Brain microvascular endothelial cell (primary cell): Measurements from ENCODE around the gene RHOF.

Experiments
- DNase-seq: peaks from one replicate; pipeline ENCODE4 v3.0.0-alpha.2; 2020
- H3K27ac ChIP-seq: fragments of 250-450 bp; sonication (Bioruptor Pico); 2 replicates; pipeline ENCODE4 v1.5.1; 2020; ENCODE audit warnings: mild to moderate bottlenecking, moderate library complexity
- H3K27me3 ChIP-seq: fragments of 250-450 bp; sonication (Bioruptor Pico); replicated peaks from 2 replicates; pipeline ENCODE4 v1.5.1; 2020; ENCODE audit warnings: mild to moderate bottlenecking
- H3K36me3 ChIP-seq: fragments of 250-450 bp; sonication (Bioruptor Pico); replicated peaks from 2 replicates; pipeline ENCODE4 v1.5.1; 2020; ENCODE audit warnings: mild to moderate bottlenecking
- H3K4me3 ChIP-seq: 2 replicates; pipeline ENCODE4 v1.5.1; 2011; ENCODE audit warnings: low read depth, mild to moderate bottlenecking, control low read depth, low read length, moderate library complexity
- in situ Hi-C: cut with HindIII; loops from 2 replicates; pipeline ENCODE4 v1.10.0; 2017; ENCODE audit warnings: low sequenced_read_pairs, low pct_ligation_motif_present
- TF ChIP-seq, protein P1 (sequence below): IDR thresholded peaks from 2 replicates; pipeline ENCODE4 v1.5.1; 2011; ENCODE audit warnings: low read depth, mild to moderate bottlenecking, moderate library complexity, low read length, control low read depth, inconsistent platforms; ENCODE audit errors: missing control alignments

Gene RHOF

DNA sequence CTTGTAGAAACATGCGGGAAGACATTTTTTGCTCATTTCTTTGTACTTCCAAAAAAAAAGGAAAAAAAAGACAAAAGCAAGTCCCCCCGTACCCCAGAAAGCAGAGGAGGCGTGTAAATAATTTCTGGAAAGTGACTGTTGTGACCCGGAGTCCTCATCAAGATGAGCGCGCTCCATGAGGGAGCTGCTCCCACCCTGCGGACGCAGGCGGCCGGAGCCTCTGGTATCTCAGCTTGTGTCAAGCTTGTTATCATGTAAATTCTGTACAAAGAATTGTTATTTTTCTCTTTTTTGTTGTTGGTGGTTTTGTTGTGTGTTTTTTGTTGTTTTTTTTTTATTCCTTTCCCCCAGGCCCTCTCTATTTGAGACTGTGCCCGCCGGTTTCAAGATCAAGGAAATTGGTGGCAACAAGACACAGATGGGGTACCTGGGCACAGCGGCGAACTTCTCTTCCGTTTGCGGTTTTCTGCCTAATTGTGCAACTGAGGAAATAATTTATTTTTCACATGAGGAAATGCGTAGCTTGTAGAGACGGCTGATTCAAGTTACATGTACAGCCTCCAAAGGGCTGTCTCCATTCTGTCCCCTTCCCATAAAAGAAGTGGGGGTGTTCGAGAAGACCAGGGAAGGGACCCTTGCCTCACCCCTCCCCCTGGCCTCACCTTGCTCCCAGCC, 38.2 kb upstream of the RHOF start:
- TF ChIP-seq, protein P1, sequence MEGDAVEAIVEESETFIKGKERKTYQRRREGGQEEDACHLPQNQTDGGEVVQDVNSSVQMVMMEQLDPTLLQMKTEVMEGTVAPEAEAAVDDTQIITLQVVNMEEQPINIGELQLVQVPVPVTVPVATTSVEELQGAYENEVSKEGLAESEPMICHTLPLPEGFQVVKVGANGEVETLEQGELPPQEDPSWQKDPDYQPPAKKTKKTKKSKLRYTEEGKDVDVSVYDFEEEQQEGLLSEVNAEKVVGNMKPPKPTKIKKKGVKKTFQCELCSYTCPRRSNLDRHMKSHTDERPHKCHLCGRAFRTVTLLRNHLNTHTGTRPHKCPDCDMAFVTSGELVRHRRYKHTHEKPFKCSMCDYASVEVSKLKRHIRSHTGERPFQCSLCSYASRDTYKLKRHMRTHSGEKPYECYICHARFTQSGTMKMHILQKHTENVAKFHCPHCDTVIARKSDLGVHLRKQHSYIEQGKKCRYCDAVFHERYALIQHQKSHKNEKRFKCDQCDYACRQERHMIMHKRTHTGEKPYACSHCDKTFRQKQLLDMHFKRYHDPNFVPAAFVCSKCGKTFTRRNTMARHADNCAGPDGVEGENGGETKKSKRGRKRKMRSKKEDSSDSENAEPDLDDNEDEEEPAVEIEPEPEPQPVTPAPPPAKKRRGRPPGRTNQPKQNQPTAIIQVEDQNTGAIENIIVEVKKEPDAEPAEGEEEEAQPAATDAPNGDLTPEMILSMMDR, result no peak
- H3K4me3 ChIP-seq, result no peak overlapping the region
- in situ Hi-C loops, result no loop called here
- peaks cover 43% of the 10 kb centered on the region for H3K36me3 ChIP-seq
- no peaks in the 10 kb centered on the region for H3K27me3 ChIP-seq
- DNase-seq, result no peak
- no peak overlapping the region for H3K27ac ChIP-seq

DNA sequence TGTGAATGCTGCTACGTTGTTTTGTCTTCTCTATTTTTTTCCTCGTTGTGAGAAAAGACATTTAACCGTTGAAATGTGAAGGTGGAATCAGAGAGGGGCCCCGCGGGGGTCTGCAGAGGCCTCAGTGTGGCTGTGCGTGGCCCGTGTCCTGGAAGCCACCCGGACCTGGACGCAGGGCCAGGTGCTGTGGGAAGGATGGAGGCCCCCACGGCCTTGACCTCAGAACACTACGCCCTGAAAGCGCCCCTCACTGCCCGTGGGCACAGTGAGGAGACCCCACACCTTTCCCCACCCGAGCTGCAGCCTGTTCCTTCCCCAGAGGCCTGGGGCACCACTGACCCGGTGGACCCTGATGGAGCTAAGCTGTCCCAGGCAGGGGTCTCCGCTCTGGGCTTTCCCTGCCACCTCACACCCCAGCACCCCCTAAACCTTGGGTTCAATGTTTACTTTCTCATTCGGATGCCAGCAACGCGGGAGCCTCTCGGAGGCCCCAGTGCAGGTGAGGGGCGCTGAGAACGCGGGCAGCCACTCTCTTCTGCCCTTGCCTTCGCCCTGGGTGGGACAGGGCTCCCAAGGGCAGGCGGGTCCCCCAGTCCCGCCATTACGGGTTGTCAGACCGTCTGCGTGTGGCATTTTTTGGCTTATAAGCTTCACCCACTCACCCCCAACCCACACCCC, 37.2 kb upstream of the RHOF start:
- TF ChIP-seq, protein P1, result no peak
- no peak overlapping the region for H3K4me3 ChIP-seq
- H3K27me3 ChIP-seq, result no peaks in the 10 kb centered on the region
- H3K27ac ChIP-seq, result no peak overlapping the region
- in situ Hi-C loops, result no loop called here
- DNase-seq, result no peak
- H3K36me3 ChIP-seq, result peaks cover 50% of the 10 kb centered on the region

DNA sequence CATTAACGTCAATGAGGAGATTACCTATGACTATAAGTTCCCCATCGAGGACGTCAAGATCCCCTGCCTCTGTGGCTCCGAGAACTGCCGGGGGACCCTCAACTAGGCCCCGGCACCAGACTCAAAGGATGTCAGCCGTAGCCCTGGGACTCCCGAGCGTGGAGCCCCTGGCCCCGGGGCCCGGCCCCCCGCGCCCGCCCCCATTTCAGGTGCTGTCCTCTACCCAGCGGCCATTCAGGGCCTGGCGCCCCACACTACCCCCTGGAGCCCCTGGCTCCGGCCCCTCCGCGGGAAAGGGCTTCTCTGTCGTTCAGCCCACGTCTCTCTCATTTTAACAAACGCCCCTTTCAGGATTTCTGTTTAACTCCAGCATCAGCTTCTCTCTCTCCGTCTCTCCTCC, 36.6 kb upstream of the RHOF start:
- Histone ChIP-seq H3K27me3 (no peaks in the 10 kb centered on the region), H3K36me3 (peaks cover 52% of the 10 kb centered on the region), H3K27ac (no peak overlapping the region), H3K4me3 (no peak overlapping the region)
- TF ChIP-seq, protein P1, result no peak
- no peak for DNase-seq
- in situ Hi-C loops, result no loop called here

DNA sequence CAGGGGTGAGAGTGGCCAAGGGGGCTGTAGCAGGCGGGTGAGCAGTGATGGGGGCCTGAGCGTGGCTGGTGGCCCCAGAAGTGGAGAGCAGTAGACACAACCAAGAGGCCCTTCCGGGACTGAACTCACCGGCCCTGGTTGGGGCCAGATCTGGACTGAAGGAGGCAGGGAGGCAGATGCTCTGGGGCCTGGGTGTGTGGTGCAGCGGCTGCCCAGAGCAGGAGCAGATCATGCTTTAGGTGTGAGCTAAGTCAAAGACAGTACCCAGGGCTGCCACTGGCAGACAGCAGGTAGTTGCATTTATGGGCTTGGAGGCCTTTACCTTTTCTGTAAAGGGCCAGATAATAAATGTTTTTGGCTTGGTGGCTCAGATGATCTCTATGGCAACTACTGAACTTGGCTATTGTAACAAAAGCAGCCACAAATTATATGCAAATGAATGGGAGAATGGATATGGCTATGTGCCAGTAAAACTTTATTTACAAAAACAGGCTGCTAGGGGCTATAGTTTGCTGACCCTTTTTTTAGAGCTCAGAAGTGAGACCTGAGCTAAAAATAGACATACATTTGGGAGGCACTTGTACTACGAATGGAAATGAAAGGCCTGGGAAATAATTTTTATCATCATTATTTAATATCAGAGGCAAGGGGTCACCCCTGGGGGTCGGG, 35.9 kb upstream of the RHOF start:
- Histone ChIP-seq H3K27me3 (no peaks in the 10 kb centered on the region), H3K4me3 (no peak overlapping the region), H3K27ac (no peak overlapping the region), H3K36me3 (peaks cover 54% of the 10 kb centered on the region)
- no peak for DNase-seq
- TF ChIP-seq, protein P1, result no peak
- in situ Hi-C loops, result no loop called here

DNA sequence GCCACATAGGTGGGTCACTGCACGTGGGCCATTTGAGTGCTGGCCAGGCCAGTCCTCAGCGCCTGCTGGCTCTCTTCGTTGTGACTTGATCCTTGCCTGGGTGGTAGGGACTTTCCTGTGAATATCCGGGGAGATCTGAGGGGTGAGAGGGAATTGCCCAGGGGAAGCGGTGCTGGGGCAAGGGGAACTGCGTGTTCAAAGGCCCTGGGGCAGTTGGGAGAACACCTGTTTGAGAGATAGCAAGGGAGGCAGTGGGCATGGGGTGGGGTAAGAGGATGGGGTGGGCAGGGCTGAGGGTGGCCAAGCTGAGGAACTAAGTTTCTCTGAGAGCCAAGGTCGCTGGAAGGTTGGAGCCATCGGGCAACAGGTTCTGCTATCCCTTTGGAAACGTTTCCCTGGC, 35.3 kb upstream of the RHOF start:
- Histone ChIP-seq H3K27ac (no peak overlapping the region), H3K27me3 (no peaks in the 10 kb centered on the region), H3K36me3 (peaks cover 60% of the 10 kb centered on the region), H3K4me3 (no peak overlapping the region)
- in situ Hi-C loops, result no loop called here
- DNase-seq, result no peak
- TF ChIP-seq, protein P1, result no peak
